Spleen (tissue), 11 donors: ENCODE data around the gene TPRG1. TPM values are rescaled to one million over a fixed set of nuclear protein-coding genes. Genes with fewer than 3 reads are reported as not detected.

ENCODE experiments used
- DNase-seq: peaks from one replicate; pipeline ENCODE4 v3.0.0-alpha.2; 2020
- H3K27ac ChIP-seq, 8 donors: fragments of 200-600 bp; sonication (generic) in 7 of 8; 1 replicate in 4 of 8; 2 replicates in 4 of 8; pipeline versions ENCODE4 v1.5.0 to v1.8.0; 2016 to 2021; ENCODE audit warnings: inconsistent platforms in 4 of 8, mild to moderate bottlenecking in 4 of 8, moderate library complexity in 1 of 8
- H3K27me3 ChIP-seq, 7 donors: fragments of 200-600 bp; sonication (generic) in 6 of 7; replicated peaks in 1 of 7; 1 replicate in 4 of 7; 2 replicates in 3 of 7; pipeline versions ENCODE4 v1.5.0 to v1.8.0; 2016 to 2021; ENCODE audit warnings: inconsistent platforms in 3 of 7, mild to moderate bottlenecking in 1 of 7
- H3K36me3 ChIP-seq, 6 donors: fragments of 200-600 bp; sonication (generic) in 5 of 6; 1 replicate in 4 of 6; 2 replicates in 2 of 6; pipeline versions ENCODE4 v1.5.0 to v1.8.0; 2016 to 2021; ENCODE audit warnings: inconsistent platforms in 2 of 6
- H3K4me1 ChIP-seq, 6 donors: fragments of 200-600 bp; sonication (generic) in 5 of 6; 1 replicate in 3 of 6; 2 replicates in 3 of 6; pipeline versions ENCODE4 v1.5.0 to v1.8.0; 2016 to 2021; ENCODE audit warnings: inconsistent platforms in 3 of 6
- H3K4me3 ChIP-seq, 8 donors: fragments of 200-600 bp; sonication (generic) in 7 of 8; 1 replicate in 4 of 8; 2 replicates in 4 of 8; pipeline versions ENCODE4 v1.5.0 to v1.8.0; 2016 to 2021; ENCODE audit warnings: inconsistent platforms in 4 of 8, mild to moderate bottlenecking in 4 of 8, moderate library complexity in 2 of 8
- H3K9me3 ChIP-seq, 8 donors: fragments of 200-600 bp; sonication (generic) in 7 of 8; 1 replicate in 4 of 8; 2 replicates in 4 of 8; pipeline versions ENCODE4 v1.5.0 to v1.8.0; 2016 to 2021; ENCODE audit warnings: inconsistent platforms in 4 of 8
- CTCF ChIP-seq, 11 experiments: fragments of 200-600 bp in 7 of 11; fragments of 450-650 bp in 4 of 11; sonication (generic) in 4 of 11; IDR thresholded peaks in 8 of 11; conservative IDR thresholded peaks in 3 of 11; 1 replicate in 7 of 11; 2 replicates in 4 of 11; pipeline versions ENCODE4 v1.4.0 to v1.8.0; 2016 to 2021; ENCODE audit warnings: antibody characterized with exemption in 11 of 11, inconsistent platforms in 4 of 11, mild to moderate bottlenecking in 1 of 11
- POLR2A ChIP-seq, 3 donors: fragments of 450-650 bp; IDR thresholded peaks; one replicate each; pipeline ENCODE4 v1.5.1; 2017; ENCODE audit warnings: antibody characterized with exemption in 3 of 3, mild to moderate bottlenecking in 1 of 3
- POLR2AphosphoS5 ChIP-seq, 3 donors: sonication (generic); formaldehyde crosslinking; IDR thresholded peaks; one replicate each; pipeline ENCODE4 v1.5.1; 2017; ENCODE audit warnings: antibody characterized with exemption in 3 of 3
- WGBS, 5 donors: extraction: QIAGEN DNeasy Blood & Tissue Kit in 3 of 5; methylation state at CpG; one replicate each; pipeline versions ENCODE4 v1.1.5 to v1.1.7; 2013 to 2018; 5-methylcytosine and 5-hydroxymethylcytosine counted together
- intact Hi-C: fragments of 100-400 bp; cut with DNase I; formaldehyde crosslinking; loops from one replicate; pipeline ENCODE4 v1.15.0; 2023; ENCODE audit warnings: low total_unique reads
- polyA plus RNA-seq, 3 donors: library from polyadenylated mRNA; stranded (reverse); fragments of 200-250 nt; gene quantifications; one replicate each; pipeline ENCODE4 v1.2.1, GENCODE V29; 2013
- total RNA-seq, 7 donors: library from RNA; depleted of rRNA in 3 of 7; stranded (reverse); fragments of >200 nt in 3 of 7; fragmentation: NEBNext Ultra II Directional in 4 of 7; extraction: Animal tissue kit (Norgen Biotek cat#: 25700) in 4 of 7; gene quantifications; one replicate each; pipeline versions ENCODE4 v1.1.0 to v1.2.1, GENCODE V29; 2016 to 2021
- donor health status: healthy with polysubstance abuse.
- donor health status: DM: no; HTN: no; CAD: no; lungs with moderate emphysema.
- donor health status: DM: no; HTN: no; CAD: no.
- donor health status: Bipolar disorder and iron deficiency.
- donor health status: healthy.
- donor health status: DM: no; HTN: no; CAD: no.
- donor health status: DM: yes; HTN: yes; CAD: no.

The TPRG1 gene
- total and polyA plus RNA-seq, 10 donors: 0.29 to 11.7 (median 4.6) TPM

GRCh38 chr3:189123595-189124387 is 48.0 kb upstream of the TPRG1 start:
- Histone ChIP-seq H3K36me3 (no peaks in the 10 kb centered on the region), H3K4me3 (peak overlapping the region in 1 of 8 donors; percentile 25), H3K4me1 (peaks cover 0 to 33% (median 9%) of the 10 kb centered on the region in 6 donors), H3K9me3 (peaks cover 0 to 18% (median 13%) of the 10 kb centered on the region in 8 donors), H3K27ac (peak overlapping the region in 6 of 8 donors; percentile 21 to 67 (median 48)), H3K27me3 (no peaks in the 10 kb centered on the region)
- 54 to 82% (median 71%) methylated on average over 11 of the region's 11 CpGs for WGBS, 5 donors
- no peak for DNase-seq
- intact Hi-C loops: no loop called here
- no peak for TF ChIP-seq CTCF (IDR thresholded peaks at IDR 0.05 in 8 of 11, conservative IDR thresholded peaks at IDR 0.05 in 3 of 11)
- TF ChIP-seq POLR2AphosphoS5 (IDR thresholded peaks at IDR 0.05): peak in 1 of 3 donors; percentile 26

GRCh38 chr3:189132231-189132671 is 39.5 kb upstream of the TPRG1 start:
- TF ChIP-seq CTCF (IDR thresholded peaks at IDR 0.05 in 8 of 11, conservative IDR thresholded peaks at IDR 0.05 in 3 of 11) (no peak), POLR2AphosphoS5 (IDR thresholded peaks at IDR 0.05) (peak in 1 of 3 donors; percentile 37)
- Histone ChIP-seq H3K36me3 (no peaks in the 10 kb centered on the region), H3K4me3 (peak overlapping the region in 1 of 8 donors; percentile 10), H3K4me1 (peaks cover 0 to 19% (median 12%) of the 10 kb centered on the region in 6 donors), H3K27me3 (no peaks in the 10 kb centered on the region), H3K27ac (peak overlapping the region; percentile 11 to 77 (median 46)), H3K9me3 (no peaks in the 10 kb centered on the region)
- peak; percentile 87 for DNase-seq
- intact Hi-C loops: no loop called here
- WGBS, 5 donors: 31 to 50% (median 42%) methylated on average over 9 of the region's 9 CpGs

- H3K9me3 ChIP-seq: no peaks in the 10 kb centered on the region
- WGBS, 5 donors: 64 to 82% (median 69%) methylated on average over 2 of the region's 2 CpGs
- peak overlapping the region in 6 of 8 donors; percentile 11 to 77 (median 63) for H3K27ac ChIP-seq
- intact Hi-C loops: no loop called here
- H3K4me1 ChIP-seq: peaks cover 0 to 19% (median 12%) of the 10 kb centered on the region in 6 donors
- no peaks in the 10 kb centered on the region for H3K36me3 ChIP-seq
- TF ChIP-seq POLR2AphosphoS5 (IDR thresholded peaks at IDR 0.05): no peak
- no peak for TF ChIP-seq POLR2A (IDR thresholded peaks at IDR 0.05)
- no peak for TF ChIP-seq CTCF (IDR thresholded peaks at IDR 0.05 in 8 of 11, conservative IDR thresholded peaks at IDR 0.05 in 3 of 11)
- no peak overlapping the region for H3K4me3 ChIP-seq
- no peak for DNase-seq
- H3K27me3 ChIP-seq: no peaks in the 10 kb centered on the region
These were observed 38.9 kb upstream of the TPRG1 start for GRCh38 chr3:189132839-189133238.

- intact Hi-C loops: no loop called here
- Histone ChIP-seq H3K27ac (no peak overlapping the region), H3K36me3 (no peaks in the 10 kb centered on the region), H3K4me1 (peaks cover 0 to 19% (median 12%) of the 10 kb centered on the region in 6 donors), H3K9me3 (no peaks in the 10 kb centered on the region), H3K27me3 (no peaks in the 10 kb centered on the region), H3K4me3 (no peak overlapping the region)
- DNase-seq: no peak
- TF ChIP-seq POLR2AphosphoS5 (IDR thresholded peaks at IDR 0.05) (no peak), CTCF (IDR thresholded peaks at IDR 0.05 in 8 of 11, conservative IDR thresholded peaks at IDR 0.05 in 3 of 11) (no peak), POLR2A (IDR thresholded peaks at IDR 0.05) (no peak)
These were observed 38.0 kb upstream of the TPRG1 start for GRCh38 chr3:189133768-189134167.
